NCI-H345 treated with DMSO at 0.1 percent for 48 hours (cell line): ENCODE data around the gene GALC.

Experiments
- DNase-seq: peaks from one replicate; lab custom pipeline; 2025; ENCODE audit not compliant: unreplicated experiment; lab: John Stamatoyannopoulos, UW

Gene GALC

DNA sequence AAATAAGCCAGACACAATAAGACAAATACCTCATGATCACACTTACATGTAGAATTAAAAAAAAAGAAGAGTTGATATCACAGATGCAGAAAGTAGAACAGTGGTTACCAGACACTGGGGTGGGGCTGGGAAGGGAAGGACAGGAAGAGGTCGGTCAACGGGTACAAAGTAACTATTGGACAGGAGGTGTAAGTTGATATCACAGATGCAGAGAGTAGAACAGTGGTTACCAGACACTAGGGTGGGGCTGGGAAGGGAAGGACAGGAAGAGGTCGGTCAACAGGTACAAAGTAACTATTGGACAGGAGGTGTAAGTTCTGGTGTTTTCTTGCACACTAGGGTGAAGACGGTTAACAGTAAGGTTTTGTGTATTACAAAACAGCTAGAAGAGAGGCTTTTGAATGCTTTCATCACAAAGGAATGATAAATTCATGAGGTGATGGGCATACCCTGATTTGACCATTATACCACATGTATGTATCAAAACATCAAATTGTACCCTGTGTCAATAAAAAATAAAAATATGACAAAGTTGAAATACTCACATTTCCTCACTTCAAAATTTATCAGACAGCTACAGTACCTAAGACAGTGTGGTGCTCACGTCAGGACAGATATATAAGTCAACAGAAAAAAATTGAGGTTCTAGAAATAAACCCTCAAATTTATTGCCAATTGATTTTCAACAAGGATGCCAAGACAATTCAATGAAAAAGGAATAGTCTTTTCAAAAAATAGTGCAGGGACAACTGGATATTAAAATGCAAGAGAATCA lies 32.8 kb downstream of the GALC start:
- DNase-seq = no peak

DNA sequence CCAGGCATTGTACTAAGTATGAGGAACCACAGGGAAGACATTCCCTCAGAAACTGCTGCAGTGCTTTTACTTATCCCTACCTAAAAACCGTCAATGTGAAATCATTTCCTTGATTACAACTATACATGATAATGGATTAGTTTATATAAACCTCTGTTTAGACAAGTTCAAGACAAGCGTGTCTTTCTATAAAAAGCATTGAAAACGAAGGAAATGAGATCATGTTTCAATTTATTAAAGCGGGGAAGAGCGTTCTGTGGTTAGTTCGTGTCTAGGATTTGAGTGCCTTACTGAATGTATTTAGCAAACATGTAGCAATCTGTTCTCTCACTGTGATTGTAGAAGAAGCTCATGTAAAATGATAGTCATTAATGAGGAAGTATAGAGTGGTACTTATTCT lies 37.5 kb downstream of the GALC start:
- no peak for DNase-seq

DNA sequence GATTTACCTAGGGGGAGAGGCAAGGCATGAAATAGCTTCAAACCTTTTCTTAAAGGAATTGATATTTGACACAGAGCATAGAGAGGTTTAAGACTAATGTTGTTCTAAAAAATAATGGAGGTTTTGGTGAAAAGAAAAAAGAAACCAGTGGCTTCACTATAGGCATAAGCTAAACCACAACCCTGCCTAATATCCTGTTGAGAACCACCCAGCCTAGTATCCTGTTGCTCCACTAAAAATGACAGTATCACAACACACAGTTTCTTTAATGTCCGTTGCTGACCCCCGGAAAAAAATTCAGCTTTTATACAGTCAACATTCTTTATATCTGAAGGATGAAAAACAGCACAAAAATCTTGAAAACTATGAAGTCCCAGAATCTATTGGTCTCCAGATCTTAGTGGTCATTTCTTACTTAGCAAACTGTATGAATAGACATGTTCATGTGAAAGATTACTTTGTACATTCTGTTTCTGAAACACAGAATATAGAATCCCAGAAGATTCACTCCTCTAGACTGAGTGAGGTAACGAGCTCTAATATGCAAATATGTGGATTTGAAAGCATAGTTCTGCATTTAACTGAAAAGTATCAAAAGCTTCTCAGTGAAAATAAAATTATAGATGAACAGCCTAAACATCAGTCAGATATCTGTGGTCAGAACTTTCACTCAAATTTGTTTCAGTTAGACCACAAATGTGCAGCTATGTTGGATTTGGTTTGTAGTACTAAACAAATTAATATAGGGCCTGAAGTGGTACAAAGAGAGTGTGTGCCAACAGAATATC lies 40.5 kb downstream of the GALC start:
- no peak for DNase-seq

- DNase-seq = peak; percentile 18
These were observed 47.9 kb downstream of the GALC start for GRCh38 chr14:87944987-87945604.

GRCh38 chr14:87940894-87941293 lies 52.1 kb downstream of the GALC start:
- DNase-seq = no peak

GRCh38 chr14:87940382-87940781 lies 52.6 kb downstream of the GALC start:
- DNase-seq = no peak

DNA sequence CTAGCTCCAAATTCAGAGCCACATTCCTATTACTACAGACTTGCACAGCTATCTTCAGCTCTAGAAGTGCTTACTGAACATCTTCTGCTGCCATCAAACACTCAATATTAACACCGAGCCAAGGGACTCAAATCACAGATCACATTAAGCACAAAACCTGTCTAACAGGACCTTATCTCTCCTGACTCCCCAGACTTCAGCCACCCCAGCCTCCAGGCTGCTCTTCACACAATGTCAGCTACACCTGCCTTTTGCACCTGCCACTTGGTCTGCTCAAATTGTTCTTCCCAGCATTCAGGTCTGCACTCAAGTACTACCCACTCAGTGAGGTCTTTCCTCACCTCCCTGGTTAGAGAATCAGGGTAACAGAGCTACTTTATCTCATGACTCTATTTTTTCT lies 57.1 kb downstream of the GALC start:
- DNase-seq = peak; percentile 89

GRCh38 chr14:87935081-87935828 lies 57.7 kb downstream of the GALC start:
- DNase-seq = no peak

GRCh38 chr14:87934185-87934584 lies 58.8 kb downstream of the GALC start:
- DNase-seq = no peak

- no peak for DNase-seq
These were observed 76.1 kb downstream of the GALC start for GRCh38 chr14:87916886-87917275.

DNA sequence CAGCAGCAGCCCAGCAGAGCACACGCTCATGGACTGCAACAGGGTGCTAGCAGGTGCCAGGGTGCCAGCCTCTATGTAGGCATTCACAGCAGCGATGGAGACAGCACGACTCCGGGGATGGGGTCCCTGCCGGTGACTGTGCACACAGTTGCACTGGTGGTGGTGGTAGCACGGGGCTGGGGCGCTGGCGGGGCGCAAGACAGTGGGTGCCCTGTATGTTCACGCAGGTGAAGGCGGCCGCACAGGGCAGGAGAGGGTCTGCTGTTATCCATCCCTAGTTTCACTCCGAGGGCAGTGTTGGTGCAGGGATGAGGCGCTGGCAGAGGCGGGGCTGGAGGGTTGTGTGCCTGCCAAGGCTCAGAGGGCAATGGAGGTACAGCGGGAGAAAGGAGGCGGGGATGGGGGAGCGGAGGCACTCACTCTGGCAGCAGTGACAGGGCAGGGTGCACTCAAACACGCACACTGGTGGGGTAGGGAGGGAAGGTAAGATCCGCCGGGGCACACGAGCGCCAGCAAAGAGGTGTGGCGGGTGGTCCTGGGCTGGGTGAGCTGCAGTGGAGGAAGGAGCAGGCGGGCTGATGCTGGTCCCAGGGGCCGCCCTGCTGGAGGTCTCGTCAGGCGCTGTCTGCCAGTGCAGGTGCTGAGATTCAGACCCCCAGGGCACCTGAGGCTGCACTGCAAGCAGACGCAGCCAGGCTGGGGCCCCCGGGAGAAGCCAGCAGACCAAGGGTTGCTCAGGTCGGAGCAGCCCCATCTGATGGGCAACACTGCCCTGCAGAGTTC lies 76.7 kb downstream of the GALC start:
- DNase-seq = no peak

GRCh38 chr14:87908550-87908949 lies 84.4 kb downstream of the GALC start:
- no peak for DNase-seq

DNA sequence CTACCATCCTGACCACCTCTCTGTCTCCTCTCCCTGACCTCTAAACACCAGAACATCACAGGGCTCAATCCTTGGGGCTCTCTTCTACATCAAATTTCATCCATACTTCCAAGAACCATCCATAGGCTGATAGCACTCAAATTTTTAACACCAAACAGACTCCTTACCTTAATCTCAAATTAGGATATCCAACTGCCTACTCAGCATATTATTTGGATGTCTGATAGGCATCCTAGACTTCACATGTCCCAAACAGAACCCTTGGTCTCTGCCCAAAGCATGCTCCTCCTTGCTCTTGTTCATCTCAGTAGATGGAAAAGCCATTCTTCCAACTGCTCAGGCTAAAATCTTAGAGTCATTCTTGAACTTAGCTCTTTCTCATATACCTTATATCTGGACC lies 91.3 kb downstream of the GALC start:
- no peak for DNase-seq

DNA sequence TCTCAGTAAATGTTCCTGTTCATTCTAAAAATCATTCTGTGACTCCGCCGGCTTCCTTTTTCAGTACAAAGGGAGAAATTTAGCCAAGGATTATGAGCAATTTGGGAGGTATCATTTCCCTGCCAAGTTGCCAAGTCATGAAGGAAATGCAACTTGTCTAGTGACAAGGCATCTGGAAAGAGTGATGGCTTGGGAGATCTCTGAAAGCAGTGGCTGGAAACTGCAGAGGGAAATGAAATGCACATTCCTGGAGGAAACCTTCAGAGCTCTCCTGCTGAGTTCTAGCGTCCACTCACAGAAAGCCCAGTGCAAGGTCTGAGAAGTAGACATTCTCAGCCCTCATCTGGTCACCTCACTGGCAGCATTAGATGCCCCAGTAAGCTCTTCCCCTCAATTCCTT lies 91.7 kb downstream of the GALC start:
- DNase-seq = no peak

DNA sequence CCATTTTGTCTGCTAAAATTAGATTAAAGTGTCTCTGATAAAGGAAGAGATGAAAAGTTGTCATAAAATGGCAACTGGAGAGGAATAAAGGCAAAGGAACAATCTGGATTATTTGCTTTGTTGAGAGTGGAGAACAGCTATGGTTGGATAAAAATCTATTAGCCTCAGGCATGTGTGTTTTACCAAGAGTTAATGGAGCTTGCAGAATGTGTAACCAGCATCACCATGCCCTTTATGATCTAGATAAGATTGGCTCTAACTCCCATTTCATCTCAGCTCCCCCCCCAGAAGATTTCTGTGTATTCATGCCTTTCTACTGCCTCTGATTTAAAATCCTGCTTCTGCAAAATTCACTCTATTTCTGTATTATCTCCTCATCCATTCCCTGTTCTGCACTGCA lies 93.8 kb downstream of the GALC start:
- DNase-seq = peak; percentile 42

GRCh38 chr14:87898301-87898700 lies 94.7 kb downstream of the GALC start:
- no peak for DNase-seq

DNA sequence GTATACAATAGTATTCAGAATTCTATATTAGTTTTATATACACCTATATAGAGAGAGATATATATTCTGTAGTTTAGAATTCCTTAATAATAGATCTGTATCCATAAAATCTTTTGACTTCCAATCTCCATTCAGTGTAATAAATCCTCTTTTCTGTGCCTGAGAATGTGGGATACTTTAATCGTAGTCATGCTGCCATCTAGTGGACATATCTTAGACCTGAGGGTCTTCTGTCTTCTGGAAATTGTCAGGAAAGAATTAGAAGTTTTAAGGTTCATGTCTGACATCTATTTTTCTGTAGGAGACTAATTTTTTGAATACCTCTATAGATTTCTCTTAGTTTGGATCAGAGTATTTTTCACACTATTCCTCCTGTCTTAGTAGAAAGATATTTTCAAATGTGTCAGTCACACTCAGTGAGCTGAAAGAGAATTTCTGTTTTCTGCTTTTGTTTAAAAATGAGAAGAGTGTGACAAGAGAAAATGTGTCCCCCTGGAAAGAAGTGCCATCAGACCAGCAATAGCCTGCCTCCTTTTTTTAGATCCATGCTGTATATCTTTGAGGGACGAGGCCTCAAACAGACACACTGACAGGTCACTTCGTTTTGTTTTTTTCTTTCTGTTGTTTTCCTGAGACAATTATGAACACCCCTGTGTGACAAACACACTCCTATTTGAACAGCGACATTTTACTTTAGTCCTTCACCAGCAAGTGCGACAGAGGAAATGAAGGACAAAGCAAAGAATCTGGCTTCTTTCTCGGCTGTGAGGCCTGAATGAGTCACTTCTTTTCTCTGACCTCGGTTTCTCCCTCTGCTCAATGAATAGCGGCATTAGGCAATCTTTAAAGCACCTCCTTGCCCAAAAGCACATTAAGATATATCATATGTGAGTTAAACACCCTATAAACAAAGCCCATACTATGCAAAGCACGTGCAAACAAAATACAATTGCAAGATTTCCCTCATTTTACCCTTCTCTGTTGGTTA lies 96.3 kb downstream of the GALC start:
- peak; percentile 64 for DNase-seq

- DNase-seq = no peak
These were observed 98.1 kb downstream of the GALC start for GRCh38 chr14:87894920-87895319.

DNA sequence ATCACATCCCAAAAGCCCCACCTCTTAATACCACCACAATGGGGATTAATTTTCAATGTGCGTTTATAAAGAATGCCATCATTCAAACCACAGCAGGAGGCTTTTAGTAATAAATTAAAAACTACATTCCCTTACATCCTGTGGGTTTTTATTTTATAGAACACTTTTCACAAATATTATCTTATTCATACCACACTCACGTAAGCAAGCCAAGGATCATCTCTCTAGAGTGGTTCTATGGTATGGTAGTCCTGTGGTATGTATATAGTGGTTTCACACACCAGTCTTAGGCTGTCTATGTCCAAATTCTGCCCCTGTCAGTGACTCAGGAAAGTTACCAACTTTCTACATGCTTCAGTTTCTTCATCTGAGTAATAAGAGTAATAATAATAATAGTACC lies 100.2 kb downstream of the GALC start:
- DNase-seq = no peak
